ENCODE measurements around the gene TMEM101.

GRCh38 chr17:43970366-43970765, 44.4 kb downstream of the TMEM101 start:
- no peak for TF ChIP-seq CTCF (conservative IDR thresholded peaks at IDR 0.05; ENCODE audit: low read length)
- no peak for TF ChIP-seq EZH2phosphoT487 (IDR thresholded peaks at IDR 0.05; ENCODE audit: borderline replicate concordance)
